EL (cell line): ENCODE results near the gene FXN.
"Not testable (repeated sequence)": the region's sequence is repeated elsewhere in the genome, so short reads cannot be mapped to it uniquely, and the experiment has no call there.

ENCODE experiments used
- DNase-seq: peaks from one replicate; pipeline ENCODE4 v3.0.0-alpha.2; 2016

The FXN gene

DNA sequence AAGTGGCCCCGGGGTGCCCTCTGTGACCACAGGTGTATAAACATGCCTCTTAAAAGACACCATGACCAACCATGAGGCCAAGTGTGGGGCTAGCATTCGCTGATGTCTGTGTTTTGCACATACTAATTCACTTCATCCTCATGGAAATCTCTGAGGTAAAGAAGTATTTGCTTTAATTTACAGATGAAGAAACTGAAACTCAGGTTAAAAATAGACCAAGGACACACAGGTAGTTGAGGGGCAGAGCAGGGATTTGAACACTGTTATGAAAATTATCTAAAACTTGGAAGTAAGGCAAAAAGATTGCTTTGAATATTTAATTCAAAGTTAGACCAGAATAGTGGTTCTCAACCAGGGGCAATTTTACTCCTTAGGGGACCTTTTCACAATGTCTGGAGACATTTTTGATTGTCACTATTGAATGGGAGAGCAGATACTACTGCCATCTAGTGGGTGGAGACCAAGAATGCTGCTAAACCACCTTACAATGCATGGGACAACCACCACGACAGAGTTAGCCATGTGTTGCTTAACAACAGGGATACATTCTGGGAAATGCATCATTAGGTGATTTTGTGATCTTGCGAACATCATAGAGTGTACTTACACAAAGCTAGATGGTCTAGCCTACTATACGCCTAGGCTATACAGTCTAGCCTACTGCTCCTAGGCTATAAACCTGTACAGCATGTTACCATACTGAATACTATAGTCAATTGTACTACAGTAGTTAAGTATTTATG lies 8.0 kb upstream of the FXN start:
- peak; percentile 40 for DNase-seq

DNA sequence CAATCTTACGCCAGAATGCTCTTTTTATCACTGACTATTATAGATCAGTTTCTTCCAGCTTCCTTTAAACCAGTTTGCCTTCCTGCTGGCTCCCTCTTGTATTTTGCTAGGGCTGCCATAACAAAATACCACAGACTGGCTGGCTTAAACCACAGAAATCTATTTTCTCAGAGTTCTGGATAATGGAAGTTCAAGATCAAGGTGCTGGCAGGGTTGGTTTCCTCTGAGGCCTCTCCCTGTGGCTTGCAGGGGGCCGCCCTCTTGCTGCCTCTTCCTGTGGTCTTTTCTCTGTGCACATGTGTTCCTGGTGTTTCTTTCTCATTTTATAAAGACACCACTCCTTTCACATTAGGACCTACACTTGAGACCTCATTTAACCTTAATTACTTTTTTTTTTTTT lies 6.8 kb upstream of the FXN start:
- no peak for DNase-seq

DNA sequence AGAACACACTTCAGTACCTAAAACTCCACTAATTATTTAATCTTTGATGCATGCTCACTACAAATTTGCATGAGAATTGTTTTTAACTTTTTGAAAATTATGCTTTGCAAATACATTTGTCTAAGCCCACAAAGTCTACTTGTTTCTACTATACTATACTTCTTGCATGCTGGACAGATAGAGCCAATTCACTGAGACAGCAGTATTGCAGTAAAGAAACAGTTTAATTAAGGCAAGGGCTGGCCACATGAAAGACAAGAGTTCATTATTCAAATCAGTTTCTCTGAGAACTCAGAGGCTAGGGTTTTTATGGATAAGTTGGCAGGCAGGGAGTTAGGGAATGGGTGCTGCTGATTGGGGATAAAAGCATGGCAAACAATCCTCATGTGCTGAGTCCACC lies 6.0 kb upstream of the FXN start:
- DNase-seq: no peak

DNA sequence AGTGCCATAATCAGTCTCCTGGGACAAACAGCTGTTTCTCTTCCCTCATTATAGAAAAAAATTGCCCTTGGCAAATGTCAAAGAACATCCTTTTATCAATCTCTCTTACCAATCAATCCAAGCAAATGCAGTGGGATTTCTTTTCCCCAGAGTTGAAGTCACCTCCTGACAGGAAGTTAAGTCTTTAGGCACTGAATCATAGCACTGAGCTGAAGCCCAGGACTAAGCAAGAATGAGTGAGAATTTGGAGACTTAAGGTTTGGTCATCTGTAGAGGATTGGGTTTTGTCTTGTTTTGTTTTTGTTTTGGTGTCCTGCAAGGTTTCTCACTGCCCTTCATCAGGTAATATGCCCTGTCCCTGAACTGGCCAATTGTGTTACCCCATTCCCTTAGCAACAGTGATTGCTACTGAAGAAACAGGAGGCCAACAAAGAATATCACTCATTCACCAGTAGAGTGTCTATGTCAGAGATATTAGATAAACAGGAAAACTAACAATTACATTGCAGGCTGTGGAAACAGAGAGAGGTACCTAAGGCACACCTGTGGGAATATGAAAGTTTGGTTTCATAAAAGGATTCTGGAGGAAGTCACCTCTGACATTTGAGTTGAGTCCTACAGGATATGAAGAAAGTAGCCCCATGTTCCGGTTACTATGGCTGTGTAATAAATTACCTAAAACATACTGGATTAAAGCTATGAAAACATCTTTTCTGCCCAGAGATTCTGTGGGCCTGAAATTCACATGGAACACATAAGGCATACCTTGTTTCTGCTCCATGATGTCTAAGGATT lies 4.5 kb upstream of the FXN start:
- peak; percentile 33 for DNase-seq

DNA sequence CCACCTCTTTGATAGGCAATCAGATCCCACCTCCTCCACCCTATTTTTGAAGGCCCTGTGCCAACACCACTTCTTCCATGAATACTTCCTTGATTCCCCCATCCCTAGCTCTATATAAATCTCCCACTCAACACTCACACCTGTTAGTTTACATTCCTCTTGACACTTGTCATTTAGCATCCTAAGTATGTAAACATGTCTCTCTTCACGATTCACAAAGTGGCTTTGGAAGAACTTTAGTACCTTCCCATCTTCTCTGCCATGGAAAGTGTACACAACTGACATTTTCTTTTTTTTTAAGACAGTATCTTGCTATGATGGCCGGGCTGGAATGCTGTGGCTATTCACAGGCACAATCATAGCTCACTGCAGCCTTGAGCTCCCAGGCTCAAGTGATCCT lies 1.5 kb upstream of the FXN start:
- no peak for DNase-seq

DNA sequence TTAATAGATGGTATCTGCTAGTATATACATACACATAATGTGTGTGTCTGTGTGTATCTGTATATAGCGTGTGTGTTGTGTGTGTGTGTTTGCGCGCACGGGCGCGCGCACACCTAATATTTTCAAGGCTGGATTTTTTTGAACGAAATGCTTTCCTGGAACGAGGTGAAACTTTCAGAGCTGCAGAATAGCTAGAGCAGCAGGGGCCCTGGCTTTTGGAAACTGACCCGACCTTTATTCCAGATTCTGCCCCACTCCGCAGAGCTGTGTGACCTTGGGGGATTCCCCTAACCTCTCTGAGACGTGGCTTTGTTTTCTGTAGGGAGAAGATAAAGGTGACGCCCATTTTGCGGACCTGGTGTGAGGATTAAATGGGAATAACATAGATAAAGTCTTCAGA lies 757 bp downstream of the FXN start:
- no peak for DNase-seq

DNA sequence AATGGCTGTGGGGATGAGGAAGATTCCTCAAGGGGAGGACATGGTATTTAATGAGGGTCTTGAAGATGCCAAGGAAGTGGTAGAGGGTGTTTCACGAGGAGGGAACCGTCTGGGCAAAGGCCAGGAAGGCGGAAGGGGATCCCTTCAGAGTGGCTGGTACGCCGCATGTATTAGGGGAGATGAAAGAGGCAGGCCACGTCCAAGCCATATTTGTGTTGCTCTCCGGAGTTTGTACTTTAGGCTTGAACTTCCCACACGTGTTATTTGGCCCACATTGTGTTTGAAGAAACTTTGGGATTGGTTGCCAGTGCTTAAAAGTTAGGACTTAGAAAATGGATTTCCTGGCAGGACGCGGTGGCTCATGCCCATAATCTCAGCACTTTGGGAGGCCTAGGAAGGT lies 1.2 kb downstream of the FXN start:
- no peak for DNase-seq

DNA sequence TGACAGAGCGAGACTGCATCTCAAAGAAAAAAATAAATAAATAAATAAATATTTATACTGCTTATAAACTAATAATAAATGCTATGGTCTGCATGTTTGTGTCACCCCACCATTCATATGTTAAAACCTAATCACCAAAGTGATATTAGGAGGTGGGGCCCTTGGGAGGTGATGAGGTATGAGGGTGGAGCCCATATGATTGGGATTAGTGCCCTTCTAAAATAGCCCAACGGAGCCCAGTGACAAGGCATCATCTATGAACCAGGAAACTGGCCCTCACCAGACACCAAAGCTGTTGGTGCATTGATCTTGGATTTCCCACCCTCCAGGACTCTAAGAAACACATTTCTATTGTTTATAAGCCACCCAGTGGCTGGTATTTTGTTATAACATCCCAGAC lies 5.1 kb downstream of the FXN start:
- DNase-seq: no peak

DNA sequence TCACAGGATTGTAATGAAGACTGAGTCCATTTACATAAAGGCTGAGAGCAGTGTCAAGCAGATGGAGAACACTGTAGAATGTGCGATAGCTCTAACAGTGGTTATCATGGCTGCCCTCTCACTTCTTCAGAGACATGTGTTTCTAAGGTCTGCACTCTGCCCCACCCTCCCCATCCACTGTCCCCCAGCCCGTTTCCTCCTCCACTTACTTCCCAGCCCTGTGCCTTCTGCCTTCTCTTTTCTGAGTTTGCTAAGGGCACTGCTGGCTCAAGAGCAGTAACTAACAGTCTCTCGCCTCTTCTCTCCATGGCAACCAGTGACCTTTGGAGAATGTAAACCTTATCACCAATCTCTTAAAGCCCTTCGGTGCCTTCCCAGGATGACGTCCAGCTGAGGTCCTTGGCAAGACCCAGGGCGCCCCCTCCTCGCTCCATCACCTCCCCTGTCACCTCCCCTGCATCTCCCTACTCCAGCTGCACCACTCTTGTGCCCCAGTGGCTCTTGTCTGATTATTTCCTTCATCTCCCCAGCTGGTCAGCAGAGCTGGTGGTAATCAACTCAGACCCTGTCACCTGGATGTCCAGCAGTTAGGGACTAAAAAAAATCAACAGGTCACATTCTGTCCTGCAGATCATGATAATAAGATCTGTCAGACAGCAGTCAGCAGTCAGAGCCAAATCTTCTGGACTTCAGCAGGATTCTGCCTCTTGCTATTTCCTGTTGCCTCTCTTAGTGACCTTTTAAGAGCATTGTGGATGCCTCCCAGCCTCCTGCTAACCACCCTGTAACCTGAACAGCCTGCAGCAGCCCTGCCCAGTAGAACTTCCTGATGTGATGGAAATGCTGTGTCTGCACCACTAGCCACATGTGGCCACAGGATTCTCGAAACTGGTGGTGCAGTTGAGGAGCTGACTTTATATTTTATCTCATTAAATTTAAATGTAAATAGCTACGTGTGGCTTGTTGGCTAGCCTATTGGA lies 9.0 kb downstream of the FXN start:
- DNase-seq: peak; percentile 57

DNA sequence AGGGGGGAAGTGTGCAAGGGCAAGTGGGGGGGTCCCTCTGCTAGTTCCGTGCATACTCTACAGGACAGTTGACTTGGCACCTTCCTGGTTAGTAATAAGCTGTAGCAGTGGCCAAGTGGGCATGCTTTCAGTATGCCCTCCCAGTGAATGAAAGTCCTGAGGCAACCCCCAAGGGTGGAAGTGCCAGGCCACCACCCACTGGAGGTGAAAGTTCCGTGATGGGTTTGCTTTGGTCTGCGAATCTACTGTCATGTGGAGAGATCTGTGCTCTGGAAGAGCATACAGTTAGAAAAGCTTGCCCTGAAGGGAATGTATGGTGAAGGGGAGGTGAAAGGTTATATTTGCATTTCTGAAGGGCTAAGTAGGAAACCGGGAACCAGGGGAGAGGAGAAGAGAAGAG lies 10.3 kb downstream of the FXN start:
- DNase-seq: no peak

DNA sequence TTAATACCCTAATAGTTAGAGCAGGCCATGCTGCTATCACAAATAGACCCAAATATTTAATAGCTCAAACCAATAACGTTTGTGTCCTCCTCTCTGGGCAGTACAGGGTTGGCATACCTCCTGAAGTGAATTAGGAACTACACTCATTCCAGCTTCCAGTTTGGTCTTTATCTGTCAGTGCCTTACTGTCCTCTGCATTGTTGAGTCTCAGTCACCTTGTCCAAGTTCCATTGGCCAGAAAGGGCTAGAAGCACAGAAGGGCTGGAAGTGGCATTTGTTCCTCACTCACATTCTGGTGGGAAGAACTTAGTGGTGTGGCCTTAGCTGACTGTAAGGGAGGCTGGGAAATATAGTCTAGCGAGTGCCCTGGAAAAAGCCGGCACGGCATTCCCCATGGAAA lies 11.2 kb downstream of the FXN start:
- DNase-seq: no peak

DNA sequence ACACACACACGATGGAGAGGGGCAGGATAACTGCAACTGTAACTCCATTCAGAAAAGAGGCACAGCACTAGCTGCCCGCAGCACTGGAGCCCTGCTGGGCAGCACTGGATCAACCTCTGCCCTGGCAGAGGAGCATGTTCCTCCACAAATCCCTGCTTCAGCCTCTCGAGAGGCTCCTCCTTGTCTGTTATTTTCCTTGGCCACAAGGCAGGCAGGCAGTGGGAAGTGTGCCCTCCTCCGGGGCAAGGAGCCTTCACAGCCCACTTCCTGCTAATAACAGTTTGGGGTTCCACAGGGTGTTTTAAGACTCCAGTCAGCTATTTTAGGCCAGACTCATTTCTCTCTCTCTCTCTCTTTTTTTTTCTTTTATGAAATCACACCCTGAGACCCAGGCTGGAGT lies 11.8 kb downstream of the FXN start:
- DNase-seq: no peak

DNA sequence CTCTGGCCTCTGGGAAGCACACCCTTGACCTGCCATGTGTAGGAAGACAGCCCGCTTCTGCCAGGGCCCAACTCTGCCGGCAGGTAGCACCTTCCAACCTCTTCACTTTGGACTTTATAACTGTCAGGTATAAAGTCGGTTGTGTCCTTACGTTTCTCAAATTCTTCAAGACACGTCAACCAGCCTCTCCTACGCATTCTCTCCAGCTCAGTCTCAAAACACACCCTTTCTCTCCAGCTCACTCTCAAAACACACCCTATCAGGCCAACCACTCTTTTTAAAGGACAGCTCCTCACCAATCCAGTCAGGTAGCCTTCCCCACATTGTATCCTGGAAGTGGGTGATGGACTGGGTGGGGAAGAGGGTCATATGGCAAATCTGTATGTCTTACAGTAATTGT lies 13.5 kb downstream of the FXN start:
- no peak for DNase-seq

DNA sequence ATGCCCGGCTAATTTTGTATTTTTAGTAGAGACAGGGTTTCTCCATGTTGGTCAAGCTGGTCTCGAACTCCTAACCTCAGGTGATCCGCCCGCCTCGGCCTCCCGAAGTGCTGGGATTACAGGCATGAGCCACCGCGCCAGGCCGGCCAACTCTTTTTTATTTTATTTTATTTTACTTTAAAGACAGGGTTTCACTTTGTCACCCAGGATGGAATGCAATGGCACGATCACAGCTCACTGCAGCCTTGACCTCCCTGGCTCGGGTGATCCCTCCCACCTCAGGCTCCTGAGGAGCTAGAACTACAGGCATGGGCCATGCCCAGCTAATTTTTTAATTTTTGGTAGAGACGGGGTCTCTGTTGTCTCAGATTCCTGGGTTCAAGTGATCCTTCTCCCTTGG lies 15.4 kb downstream of the FXN start:
- DNase-seq: not testable (repeated sequence)

DNA sequence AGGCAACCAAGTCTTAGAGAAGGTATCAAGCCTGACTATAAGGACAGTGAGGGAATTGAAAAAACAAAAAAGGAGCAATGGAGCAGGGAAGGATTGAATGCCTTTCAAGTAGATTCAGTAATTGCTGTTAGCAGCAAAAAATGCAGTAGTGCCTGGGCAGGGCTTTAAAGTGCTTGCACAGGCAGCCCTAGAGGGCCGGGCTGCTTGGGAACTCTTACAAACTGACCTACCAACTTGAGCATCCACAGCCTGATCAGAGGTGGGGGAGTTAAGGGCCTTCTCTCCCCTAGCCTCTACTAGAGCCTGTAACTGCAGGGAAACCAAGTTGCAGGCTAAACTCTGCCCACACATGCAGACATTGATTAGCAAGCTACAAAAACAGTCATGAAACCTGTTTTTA lies 19.4 kb downstream of the FXN start:
- DNase-seq: no peak

DNA sequence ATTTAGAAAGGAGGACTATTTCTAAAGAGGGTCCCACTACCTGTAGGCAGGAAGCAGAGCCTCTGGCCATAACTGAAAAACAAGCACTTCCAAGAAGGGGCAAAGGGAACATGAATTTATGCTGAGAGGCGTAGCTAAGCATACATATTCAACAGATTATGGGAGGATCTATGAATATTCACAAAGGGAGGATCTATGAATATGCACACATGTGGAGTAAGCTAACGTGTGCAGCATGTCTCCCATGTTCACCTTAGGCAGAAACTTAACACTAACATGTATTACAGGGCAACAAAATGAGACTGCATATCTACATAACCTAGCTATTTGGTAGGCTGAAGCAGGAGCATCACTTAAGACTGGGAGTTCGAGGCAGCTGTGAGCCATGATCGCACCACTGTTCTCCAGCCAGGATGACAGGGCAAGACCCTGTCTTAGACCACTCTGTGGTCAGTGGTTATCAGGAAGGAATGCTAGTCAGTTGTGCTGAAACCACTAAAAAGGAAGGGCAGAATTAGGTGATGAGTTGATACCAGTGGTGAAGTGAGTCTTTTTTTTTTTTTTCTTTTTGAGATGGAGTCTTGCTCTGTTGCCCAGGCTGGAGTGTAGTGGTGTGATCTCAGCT lies 20.8 kb downstream of the FXN start:
- DNase-seq: peak; percentile 19

DNA sequence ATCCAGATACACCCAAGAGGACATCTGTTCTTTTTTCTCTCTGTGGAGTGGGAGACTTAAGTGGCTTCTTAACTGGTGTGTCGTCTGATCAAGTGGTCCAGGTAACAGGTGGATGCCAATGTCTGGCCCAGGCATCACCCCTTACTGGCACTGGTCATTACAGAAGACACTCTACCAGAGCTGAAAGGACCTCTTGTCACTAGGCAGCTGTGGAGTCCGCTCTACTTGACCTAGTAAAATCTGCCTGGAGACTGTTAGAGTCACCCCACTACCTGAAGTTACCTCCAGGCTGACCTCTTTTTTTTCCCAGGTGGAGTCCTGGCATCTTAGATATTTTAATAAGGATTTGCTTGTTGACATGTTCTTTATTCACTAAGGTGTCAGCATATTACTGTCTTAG lies 22.5 kb downstream of the FXN start:
- DNase-seq: no peak

DNA sequence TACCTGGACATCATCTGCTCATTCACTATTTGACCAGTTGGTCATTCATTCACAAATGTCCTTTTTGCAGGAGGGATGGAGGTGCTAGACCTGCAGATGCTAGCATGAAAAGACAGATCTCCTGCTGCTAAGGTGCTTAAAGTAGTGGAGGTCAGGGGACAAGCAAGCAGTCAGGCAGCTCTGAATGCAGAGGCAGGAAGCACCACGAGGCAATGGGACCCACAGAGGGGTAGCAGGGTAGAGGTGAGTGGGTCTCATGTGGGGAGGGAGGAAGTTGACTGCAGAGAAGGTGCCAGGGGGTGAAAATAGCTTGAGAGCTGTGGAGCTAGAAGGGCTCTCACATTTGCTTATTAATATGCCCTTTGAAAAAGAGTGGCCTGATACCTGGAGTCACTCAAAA lies 25.2 kb downstream of the FXN start:
- DNase-seq: no peak

DNA sequence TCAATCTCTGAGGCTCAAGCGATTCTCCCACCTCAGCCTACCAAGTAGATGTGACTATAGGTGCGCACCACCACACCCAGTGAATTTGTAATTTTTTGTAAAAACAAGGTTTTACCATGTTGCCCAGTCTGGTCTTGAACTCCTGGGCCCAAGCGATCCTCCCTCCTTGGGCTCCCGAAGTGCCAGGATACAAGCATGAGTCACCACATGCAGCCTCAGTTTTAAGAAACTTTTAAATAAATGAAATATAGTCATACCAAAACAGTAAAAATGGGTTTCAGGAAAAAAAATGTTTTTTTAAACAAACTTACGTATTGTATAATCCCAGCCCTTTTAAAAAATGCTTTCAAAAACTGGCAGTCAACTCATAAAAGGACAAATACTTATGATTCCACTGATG lies 26.6 kb downstream of the FXN start:
- DNase-seq: no peak

DNA sequence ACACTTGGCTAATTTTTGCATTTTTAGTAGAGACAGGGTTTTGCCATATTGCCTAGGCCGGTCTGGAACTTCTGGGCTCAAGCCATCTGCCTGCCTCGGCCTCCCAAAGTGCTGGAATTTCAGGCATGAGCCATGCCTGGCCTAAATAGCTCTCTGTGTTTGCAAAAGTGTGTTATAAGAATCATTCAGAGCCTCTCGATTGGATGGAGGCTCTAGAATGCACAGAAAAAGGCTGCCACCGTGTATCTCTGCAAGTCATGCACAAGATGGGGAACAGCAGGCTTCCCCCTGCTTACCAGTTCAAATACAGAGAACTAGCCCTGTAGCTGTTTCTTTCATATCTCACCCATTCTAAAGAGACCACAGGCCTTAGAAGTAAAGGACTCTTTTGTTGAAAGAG lies 28.3 kb downstream of the FXN start:
- no peak for DNase-seq

DNA sequence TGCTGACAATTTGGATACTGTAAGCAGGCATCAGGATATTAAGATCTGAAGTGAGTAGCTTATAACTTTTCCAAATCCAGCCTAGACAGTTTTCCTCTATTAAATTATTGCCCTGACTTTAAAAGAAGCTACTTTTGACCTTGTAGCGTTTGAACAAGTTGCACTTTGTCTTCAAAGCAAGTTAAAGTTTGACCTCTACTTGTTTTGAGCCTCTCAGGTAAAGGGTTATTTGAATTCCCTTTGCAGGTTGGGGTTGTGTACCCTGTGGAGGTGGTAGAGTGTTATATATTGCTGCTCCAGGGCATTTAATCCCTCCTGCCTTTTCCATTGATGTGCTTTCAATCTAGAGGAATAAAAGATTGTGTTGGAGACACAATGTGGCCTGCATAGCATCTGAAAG lies 30.1 kb downstream of the FXN start:
- DNase-seq: no peak

DNA sequence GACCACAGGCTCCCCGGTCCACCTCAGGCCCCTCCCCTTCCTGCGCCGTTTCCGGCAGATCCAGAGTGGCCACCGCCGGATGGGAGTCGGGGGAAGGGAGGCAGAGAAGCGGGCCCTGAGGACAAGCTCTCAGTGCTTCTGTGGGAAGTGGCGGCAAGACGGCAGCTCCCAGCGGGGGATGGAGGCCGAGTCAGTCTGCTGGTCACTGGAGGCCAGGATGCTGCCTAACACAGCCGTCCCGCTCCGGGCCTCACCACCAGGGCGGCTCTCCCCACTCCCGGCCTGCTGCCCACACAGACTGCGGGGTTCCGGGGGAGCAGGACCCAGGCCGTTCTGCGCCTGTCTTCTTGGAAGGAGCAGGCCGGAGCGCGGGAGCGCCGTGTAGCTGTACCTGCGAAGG lies 31.4 kb downstream of the FXN start:
- no peak for DNase-seq

DNA sequence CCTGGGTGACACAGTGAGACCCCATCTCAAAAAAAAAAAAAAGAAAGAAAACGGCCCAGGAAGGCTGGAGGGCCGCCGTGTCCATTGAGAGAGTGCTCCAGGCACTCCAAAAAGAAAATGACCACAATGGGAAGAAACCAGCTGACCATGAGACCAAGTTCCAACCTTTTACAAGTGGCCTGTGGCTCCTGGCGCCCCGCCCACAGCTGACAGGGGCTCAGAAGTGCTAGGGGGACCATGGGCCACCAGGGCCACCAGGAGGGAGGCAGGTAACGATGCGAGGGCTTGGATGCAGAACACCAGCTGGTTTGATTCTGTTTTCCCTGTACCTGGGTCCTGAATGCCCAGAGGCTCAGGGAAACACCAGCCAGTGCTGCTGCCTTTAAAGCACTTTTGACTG lies 34.6 kb downstream of the FXN start:
- DNase-seq: no peak
